ENCODE data around the gene TSPO. TPM values are rescaled to one million over a fixed set of nuclear protein-coding genes. Genes with fewer than 3 reads are reported as not detected.

Gene TSPO
- total and polyA plus RNA-seq, 2 of the 13 experiments (the other 11 are each of a cell fraction or from before 2014, with no cell fraction given): 0.46 to 1.4 TPM

Other genes starting within 250 kb of the TSPO start
- 54.1 and 65.1 TPM in 2 replicates for gene PACSIN2, start 136.4 kb upstream of the TSPO start, total RNA-seq (2016; rRNA removed; fragmentation: Illumina TruSeq; extraction: Trizol)
- gene PACSIN2, start 136.4 kb upstream of the TSPO start, polyA plus RNA-seq (2011; rRNA removed): 64.1 and 68.8 TPM in 2 replicates
- 1.6 and 2.0 TPM in 2 replicates for gene TTLL1, start 62.2 kb upstream of the TSPO start, total RNA-seq (2016; rRNA removed; fragmentation: Illumina TruSeq; extraction: Trizol)
- gene TTLL1, start 62.2 kb upstream of the TSPO start, polyA plus RNA-seq (2011; rRNA removed): 5.3 and 6.6 TPM in 2 replicates
- gene BIK, start 40.8 kb upstream of the TSPO start, total RNA-seq (2016; rRNA removed; fragmentation: Illumina TruSeq; extraction: Trizol): 0.66 and 0.80 TPM in 2 replicates
- gene BIK, start 40.8 kb upstream of the TSPO start, polyA plus RNA-seq (2011; rRNA removed): 0.27 and 0.54 TPM in 2 replicates
- 16.7 and 19.3 TPM in 2 replicates for gene MCAT, start 8.2 kb upstream of the TSPO start, total RNA-seq (2016; rRNA removed; fragmentation: Illumina TruSeq; extraction: Trizol)
- 9.3 and 10.4 TPM in 2 replicates for gene MCAT, start 8.2 kb upstream of the TSPO start, polyA plus RNA-seq (2011; rRNA removed)
- gene TTLL12, start 35.6 kb downstream of the TSPO start, total RNA-seq (2016; rRNA removed; fragmentation: Illumina TruSeq; extraction: Trizol): 34.1 and 38.1 TPM in 2 replicates
- gene TTLL12, start 35.6 kb downstream of the TSPO start, polyA plus RNA-seq (2011; rRNA removed): 11.9 and 16.9 TPM in 2 replicates
- under 0.01 TPM in 1 of 2 replicates, not detected in the other for gene SCUBE1, start 191.8 kb downstream of the TSPO start, total RNA-seq (2016; rRNA removed; fragmentation: Illumina TruSeq; extraction: Trizol)
- gene SCUBE1, start 191.8 kb downstream of the TSPO start, polyA plus RNA-seq (2011; rRNA removed): 0.04 and 0.05 TPM in 2 replicates

Data from HepG2 (cell line).